Adipose tissue (tissue), 3 donors: Measurements from ENCODE around the gene CD300H. TPM values are rescaled to one million over a fixed set of nuclear protein-coding genes. Genes with fewer than 3 reads are reported as not detected.

Source experiments
- H3K27ac ChIP-seq: one replicate; pipeline ENCODE4 v1.5.1; 2013; ENCODE audit warnings: low read depth, low read length
- WGBS, 3 donors: extraction: QIAGEN DNeasy Blood & Tissue Kit; methylation state at CpG; one replicate each; pipeline ENCODE4 v1.1.7; 2013; 5-methylcytosine and 5-hydroxymethylcytosine counted together
- polyA plus RNA-seq, 3 donors: library from polyadenylated mRNA; stranded (reverse); fragments of 200-250 nt; gene quantifications; one replicate each; pipeline ENCODE4 v1.2.3, GENCODE V29; 2013
- donor health status: healthy with polysubstance abuse.
- donor health status: Bipolar disorder and iron deficiency.
- donor health status: healthy.

CD300H gene
- polyA plus RNA-seq = 1 to 10 TPM in 1 of 3 donors, under 1 TPM in 1, not detected in 1; 0.52 to 1.2 TPM

DNA sequence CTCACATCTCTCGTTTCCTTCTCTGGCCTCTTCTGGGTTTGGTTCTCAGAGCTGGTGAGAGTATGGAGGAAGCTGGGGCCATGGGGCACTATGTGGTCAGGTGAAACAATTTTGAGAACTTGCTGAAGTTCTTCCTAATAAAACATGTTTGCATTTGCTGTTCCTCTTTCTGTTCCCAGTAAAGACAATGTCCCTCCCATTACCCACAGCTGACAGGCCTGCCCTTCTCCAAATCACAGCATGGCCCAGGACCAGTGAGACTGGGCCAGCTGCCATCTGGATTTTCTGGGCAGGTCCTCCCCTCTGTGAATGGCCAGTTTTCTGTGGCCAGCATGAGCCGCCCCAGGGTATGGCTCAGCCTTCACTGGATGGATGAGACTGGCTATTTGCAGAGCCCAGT lies at the start of gene CD300H:
CD300H (minus strand) TSS at position 113 of the 400 bp plus-strand sequence.
- H3K27ac ChIP-seq = no peak within 1 kb of the TSS
- WGBS, 3 donors = 63 to 81% (median 66%) methylated on average over 2 of the region's 2 CpGs

DNA sequence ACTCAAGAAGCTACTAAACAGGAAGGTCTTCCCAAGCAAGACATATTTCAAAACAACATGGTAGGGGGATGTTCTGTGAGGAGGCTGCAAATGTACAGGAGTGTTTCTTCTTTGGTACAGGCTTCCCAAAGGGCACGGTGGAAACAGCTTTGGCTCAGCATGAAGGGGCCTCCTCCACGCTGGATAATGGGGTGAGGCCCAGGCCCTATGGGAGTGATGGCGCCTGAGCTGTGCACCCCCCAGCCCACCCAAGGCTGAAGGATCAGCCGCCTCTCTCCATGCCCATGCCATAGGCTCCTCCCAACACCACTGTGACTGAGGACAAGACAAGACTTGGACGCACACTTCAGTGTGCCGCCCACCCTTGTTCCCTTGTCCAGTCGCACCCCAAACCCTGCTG lies 49.4 kb upstream of the CD300H start:
- WGBS, 3 donors = 88 to 92% (median 90%) methylated on average over 7 of the region's 7 CpGs

DNA sequence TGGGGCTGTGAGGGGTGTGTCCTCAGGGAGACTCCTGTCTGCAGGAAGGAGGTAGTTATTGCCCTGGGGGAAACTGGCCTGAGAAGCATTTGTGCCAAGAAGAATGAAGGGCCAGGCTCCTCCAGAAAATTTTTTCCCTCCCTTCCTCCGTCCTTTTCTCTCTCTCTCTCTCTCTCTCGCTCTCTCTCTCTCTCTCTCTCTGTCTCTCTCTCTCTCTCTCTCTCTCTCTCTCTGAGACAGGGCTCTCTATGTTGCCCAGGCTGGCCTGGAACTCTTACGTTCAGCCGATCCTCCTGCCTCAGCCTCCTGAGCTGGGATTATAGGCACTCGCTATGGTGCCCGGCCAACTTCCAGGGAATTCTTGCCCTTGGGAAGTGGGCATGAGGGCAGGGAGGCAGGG lies 44.7 kb upstream of the CD300H start:
- no peak overlapping the region for H3K27ac ChIP-seq
- WGBS, 3 donors = 82 to 90% (median 89%) methylated on average over 5 to 6 of the region's 6 CpGs

More for the DNA sequence above, 49.4 kb upstream of the CD300H start:
- H3K27ac ChIP-seq = no peak overlapping the region

DNA sequence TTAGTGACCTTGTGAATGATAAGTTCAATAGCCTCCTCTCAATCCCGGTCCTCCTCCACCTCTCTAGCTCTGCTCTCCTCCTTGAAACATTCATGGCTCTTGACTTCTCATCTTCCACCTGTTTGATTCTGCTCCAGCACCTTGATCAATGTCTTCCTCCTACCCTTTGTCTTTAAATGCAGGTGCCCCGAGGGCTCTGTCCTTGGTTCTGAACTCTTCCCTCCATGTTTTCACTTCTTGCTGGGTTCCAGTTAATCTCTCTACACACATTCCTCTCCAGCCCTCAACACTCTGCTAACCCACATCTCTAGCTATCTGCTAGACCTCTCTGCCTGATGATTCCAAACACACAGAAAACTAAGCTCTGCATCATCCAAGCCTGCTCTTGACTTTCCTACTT lies 42.8 kb upstream of the CD300H start:
- H3K27ac ChIP-seq = no peak overlapping the region
- 29 to 34% (median 32%) methylated on average over 2 of the region's 2 CpGs for WGBS, 3 donors

DNA sequence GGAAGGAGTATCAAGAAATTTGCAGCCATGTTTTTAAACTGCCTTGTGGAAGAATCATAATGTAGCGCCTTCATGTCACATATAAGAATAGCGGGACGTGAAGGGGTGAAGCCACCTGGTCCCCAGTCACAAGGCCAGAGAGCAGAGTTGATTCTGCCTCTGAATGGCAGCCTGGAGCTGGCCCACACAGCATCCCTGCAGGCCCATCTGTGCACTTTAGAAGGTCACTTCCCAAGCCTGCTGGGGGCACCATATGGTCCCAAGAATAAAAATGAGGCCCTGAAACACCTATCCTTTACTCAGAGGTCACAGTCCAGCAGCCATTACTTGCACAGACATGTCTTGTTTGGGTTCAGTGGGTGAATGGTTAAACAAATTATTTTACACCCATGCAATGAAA lies 41.2 kb upstream of the CD300H start:
- 91 to 94% (median 94%) methylated on average over 3 of the region's 3 CpGs for WGBS, 3 donors
- no peak overlapping the region for H3K27ac ChIP-seq

DNA sequence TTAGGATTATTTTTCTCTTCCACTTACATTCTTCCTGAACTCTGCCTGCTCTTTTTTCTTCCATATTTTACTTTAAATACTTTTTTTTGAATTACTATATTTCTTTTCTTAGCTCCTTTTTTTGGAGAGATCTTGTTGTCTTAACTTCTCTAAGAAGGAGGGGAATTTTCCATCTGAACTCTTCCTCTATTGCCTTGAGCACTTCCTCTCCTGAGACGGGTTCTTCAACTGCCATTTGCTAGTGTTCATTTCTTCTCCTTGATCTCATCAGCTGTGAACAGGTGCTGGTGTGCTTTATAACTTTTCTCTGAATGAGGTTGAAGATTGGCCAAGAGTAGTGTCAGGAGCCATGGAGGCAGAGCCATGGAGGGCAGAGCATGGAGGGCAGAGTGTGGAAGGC lies 39.9 kb upstream of the CD300H start:
- no peak overlapping the region for H3K27ac ChIP-seq
- 31 to 53% (median 35%) methylated on average over 1 of the region's 1 CpG for WGBS, 3 donors

DNA sequence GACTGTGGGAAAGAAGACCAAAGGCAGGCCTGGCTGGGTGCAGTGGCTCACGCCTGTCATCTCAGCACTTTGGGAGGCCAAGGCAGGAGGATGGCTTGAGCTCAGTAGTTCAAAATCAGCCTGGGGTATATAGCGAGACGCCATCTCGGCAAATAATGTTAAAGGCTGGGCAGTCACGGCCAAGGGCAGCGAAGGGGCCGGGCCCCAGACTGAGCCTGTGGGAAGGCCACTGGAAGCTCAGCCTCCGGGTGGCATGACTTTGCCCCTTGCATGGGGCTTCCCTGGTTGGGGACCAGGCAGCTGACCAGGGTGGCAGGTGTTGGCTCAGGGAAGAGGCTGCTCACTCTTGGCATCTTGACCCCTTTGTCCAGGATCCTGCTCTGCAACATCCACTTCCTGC lies 38.7 kb upstream of the CD300H start:
- H3K27ac ChIP-seq = no peak overlapping the region
- 85 to 95% (median 86%) methylated on average over 8 of the region's 8 CpGs for WGBS, 3 donors

DNA sequence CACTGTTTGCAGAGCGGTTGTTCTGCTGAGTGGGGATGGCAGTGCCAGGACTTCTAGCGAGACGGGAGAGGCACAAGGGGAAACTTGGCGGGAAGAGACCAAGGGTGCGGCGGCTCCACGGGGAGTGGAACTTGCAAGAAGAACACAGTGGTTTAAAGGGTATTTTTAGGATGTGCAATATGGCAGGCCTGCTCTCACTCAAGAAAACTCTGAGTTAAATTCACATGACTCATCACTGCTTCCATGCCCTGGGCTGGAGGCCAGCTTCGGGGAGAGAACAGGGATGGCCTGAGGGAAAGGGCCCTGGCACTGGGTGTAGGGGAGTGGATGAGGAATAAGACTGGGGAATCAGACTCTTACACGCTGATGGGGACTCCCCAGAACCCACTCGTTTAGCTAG lies 38.1 kb upstream of the CD300H start:
- H3K27ac ChIP-seq = no peak overlapping the region
- WGBS, 3 donors = 46 to 61% (median 48%) methylated on average over 10 of the region's 10 CpGs

DNA sequence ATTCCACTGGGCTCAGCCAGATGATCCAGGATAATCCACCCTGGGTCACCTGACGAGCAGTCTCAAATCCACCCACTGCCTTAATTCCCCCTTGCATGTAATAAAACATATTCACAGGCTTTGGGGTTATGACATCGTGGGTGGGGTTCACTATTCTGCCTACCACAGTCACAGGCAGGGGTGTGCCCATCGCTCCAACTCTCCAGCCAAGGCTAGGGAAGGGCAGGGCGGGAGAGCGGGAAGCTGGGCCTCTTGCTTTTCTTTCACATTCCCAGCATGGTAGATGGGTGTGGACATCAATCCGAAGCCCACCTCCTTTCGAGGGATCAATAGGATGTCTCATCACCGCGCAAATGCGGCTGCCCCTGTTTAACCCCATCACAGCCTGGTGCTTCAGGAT lies 37.5 kb upstream of the CD300H start:
- no peak overlapping the region for H3K27ac ChIP-seq
- WGBS, 3 donors = 57 to 82% (median 75%) methylated on average over 10 of the region's 10 CpGs

DNA sequence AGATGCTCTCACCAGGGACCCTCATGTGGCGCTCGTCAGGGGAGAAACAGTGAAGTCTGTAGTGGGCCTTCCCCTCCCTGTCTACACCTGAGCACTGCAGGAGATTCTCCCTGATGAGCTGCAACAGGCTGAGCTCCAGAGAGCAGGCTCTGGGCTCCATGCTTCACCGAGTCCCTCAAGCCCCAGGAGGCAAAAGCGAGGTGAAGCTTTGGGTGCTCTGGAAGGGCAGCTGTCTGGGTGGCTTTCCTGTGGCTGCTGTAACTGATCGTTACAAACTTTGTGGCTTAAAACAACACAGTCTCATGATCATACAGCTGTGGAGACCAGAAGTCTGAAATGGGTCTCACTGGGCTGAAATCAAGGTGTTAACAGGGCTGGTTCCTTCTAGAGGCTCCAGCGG lies 36.9 kb upstream of the CD300H start:
- 68 to 85% (median 84%) methylated on average over 6 of the region's 6 CpGs for WGBS, 3 donors
- H3K27ac ChIP-seq = no peak overlapping the region

DNA sequence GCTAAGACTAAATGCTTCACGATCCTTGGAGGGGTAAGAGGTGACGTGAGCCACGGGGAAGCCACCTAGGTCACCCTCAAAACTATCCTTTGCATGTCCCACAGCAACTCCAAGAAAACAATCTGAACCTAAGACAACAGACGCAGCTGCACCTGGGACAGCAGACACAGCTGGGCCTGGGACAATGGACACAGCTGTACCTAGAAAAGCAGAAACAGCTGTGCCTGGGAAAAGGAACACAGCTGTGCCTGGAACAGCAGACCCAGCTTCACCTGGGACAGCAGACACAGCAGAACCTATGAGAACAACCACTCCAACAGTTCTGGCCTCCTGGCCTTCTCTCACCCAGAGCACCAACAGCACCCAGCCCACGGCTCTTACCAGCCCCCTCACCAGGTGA lies 36.4 kb upstream of the CD300H start:
- 64 to 83% (median 70%) methylated on average over 5 of the region's 5 CpGs for WGBS, 3 donors
- H3K27ac ChIP-seq = no peak overlapping the region

DNA sequence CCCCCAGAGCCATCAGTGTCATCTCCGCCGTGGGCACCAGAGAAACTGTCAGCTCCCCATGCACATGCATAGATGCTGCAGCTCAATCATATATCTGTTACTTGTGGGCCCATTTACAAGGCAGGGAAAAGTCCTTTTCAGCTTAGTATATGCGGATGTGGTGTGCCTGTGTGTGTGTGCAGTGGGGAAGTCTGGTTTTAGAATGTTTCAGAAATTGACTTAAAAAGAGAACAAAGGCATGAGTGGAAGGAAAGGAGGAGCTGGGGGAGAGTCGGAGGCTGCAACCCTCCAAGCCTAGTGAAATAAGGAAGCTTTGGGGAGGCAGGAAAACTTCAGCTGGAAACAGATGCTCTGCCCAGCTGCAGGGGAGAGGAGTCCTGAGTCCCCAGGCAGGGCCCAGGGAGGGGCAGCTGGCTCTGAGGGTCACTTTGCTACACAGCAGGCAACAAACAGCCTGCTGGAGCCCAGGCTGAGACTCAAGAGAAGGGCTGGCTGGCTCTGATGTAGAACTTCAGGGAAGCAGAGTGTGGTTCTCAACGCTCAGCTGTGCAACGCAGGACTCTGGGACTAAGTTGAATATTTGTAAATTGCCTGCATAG lies 35.8 kb upstream of the CD300H start:
- WGBS, 3 donors = 52 to 55% (median 52%) methylated on average over 6 of the region's 6 CpGs

DNA sequence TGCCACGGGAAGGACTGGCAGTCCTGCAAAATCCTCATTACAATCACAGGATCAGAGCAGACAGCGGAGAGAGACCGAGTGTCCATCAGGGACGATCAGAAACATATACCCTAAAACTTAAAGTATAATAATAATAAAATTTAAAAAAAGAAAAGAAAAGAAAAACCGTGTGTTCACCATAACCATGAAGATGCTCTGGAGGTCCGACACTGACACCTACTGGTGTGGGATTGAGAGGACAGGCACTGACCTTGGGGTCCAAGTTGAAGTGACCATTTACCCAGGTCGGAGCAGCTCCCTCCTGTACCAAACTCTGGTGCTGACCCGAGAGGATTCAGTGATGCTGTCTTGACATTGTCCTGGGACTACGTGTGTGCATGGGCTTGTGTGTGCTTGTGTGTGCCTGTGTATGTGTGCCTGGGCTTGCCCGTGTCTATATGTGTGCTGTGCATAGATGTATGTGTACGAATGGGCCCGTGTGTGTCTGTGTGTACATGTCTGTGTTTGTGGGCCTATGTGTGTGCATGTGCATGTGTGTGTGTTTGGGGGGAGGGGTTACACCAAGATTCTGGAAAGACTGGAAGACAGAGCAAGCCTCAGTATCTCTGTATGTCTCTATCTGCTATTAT lies 34.7 kb upstream of the CD300H start:
- no peak overlapping the region for H3K27ac ChIP-seq
- 40 to 56% (median 52%) methylated on average over 12 of the region's 12 CpGs for WGBS, 3 donors

More for the DNA sequence above, 35.8 kb upstream of the CD300H start:
- H3K27ac ChIP-seq = no peak overlapping the region

DNA sequence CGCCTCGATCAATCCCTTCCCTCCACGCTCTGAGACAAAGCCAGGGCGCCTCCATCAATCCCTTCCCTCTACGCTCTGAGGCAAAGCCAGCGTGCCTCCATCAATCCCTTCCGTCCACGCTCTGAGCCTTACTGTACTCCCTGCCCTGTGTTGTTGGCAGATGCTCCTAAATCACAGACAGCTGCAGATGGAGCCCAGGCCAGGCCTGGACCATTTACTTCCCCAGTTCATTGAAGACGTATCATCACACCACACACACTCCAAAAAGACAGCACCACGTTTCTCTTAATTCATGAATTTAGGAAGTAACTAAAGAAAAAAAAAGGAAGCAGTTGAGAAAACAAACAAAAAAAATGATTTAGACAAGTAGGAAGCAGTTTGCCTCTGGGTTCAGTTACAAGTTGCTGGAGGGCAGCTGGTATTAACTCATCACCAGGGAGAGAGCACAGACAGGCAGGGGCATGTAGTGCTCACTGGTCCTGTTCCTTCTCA lies 32.2 kb upstream of the CD300H start:
- H3K27ac ChIP-seq = no peak overlapping the region
- WGBS, 3 donors = 23 to 40% (median 34%) methylated on average over 10 of the region's 10 CpGs

DNA sequence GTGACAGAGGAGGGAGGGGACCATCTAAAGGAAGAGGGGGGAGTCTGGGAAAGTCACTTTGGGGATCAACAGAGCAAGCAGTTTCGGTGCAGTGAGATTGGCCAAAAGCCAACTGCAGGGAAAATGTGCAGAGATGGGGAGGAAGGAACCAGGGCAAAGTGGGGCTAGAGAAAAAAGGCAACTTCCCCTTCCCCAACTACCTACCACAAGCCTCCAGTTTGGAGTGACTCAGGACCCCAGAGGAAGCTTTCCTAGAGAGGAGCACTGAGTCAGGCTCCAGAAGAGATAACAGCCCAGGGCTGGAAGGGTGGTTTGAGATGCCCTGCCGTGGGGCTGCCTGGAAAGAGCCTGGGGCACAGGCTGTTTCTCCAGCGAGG lies 31.7 kb upstream of the CD300H start:
- WGBS, 3 donors = 14 to 15% (median 15%) methylated on average over 3 of the region's 3 CpGs
- H3K27ac ChIP-seq = no peak overlapping the region

DNA sequence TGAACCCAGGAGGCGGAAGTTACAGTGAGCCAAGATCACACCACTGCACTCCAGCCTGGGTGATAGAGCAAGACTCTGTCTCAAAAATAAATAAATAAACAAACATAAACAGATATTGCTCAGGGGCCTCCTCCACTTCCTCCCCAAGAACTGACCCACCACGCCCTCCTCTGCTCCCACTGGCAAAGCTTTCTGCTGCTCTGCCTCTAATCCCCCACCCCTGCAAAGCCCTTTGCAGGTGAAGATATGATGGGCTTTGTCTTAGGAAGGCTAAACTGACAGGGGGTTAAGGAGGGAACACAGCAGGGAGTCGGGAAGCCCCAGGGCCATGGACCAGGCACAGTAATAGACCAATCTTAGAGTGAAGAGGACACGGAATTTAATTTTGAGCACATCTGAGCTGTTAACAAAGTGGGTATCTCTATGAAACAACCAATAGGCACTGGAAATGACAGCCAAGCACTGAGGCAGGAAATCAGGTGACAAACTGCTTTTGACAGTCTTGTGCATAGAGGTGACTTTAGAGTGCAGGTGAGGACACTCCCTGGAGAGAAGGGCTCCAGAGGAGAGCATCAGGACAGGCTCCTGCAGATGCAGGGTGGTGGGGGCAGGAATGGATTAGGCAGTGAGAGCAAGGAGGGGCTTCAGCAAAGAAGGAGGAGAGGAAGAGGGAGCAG lies 31.2 kb upstream of the CD300H start:
- no peak overlapping the region for H3K27ac ChIP-seq
- 63 to 71% (median 66%) methylated on average over 4 of the region's 4 CpGs for WGBS, 3 donors

DNA sequence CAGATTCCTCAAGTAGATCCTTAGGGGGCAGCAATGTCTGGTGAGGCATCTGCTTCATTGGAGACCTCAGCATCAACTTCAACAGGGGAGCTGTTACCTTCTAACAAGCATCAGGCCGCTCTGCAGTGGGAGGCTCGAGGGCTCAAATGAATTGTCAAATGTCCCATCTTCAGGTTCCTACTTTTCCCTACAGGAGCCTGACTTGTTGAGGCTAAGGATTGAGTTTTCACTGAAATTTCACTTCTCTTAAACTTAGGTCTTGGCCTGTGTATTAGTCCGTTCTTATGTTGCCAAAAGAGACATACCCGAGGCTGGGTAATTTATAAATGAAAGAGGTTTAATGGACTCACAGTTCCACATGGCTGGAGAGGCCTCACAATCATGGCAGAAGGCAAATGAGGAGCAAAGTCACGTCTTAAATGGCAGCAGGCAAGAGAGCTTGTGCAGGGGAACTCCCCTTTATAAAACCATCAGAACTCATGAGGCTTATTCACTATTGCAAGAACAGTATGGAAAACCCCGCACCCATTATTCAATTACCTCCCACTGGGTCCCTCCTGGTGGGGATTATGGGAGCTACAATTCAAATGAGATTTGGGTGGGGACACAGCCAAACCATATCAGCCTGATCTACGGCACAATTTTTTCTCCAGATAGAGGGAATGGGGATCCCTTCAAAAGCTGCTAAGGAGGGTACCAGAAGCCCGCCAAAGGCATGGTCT lies 29.9 kb upstream of the CD300H start:
- 59 to 87% (median 68%) methylated on average over 8 of the region's 8 CpGs for WGBS, 3 donors
- no peak overlapping the region for H3K27ac ChIP-seq

DNA sequence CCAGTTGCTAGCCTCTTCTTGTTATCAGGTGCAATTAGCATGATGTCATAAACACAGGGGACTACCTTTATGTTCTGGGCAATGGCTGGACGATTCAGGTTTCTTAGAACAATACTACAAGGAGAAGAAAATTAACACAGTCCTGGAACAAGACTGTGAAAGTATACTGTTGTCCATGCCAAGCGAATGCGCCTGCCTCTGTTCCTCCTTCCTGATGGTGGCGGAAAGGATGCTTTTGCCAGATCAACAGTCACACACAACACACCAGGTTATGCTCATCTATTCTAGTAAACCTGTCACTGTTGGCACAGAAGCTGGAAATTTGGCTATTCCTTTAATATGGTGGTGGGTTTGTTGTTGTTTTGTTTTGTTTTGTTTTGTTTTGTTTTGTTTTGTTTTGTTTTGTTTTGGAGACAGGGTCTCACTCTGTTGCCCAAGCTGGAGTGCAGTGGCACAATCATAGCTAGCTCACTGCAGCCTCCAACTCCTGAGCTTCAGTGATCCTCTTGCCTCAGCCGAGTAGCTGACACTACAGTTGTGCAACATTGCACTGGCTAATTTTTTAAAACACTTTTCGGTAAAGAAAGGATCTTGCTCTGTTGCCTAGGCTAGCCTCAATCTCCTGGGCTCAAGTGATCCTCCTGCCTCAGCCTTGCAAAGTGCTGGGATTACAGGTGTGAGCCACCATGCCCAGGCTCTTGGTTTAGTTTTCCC lies 27.9 kb upstream of the CD300H start:
- no peak overlapping the region for H3K27ac ChIP-seq
- 66 to 69% (median 66%) methylated on average over 6 of the region's 6 CpGs for whole genome bisulfite sequencing, 3 donors
